Adrenal gland (tissue), 12 donors: ENCODE data around the gene TRIO. TPM values are rescaled to one million over a fixed set of nuclear protein-coding genes. Genes with fewer than 3 reads are reported as not detected.

Experiments
- DNase-seq, 7 donors: peaks; one replicate each; pipeline ENCODE4 v3.0.0-alpha.2; 2019 to 2020
- H3K27ac ChIP-seq, 5 donors: fragments of 200-600 bp; sonication (generic) in 4 of 5; 1 replicate in 3 of 5; 2 replicates in 2 of 5; pipeline versions ENCODE4 v1.5.1 to v1.8.0; 2016 to 2020; ENCODE audit warnings: mild to moderate bottlenecking in 1 of 5
- H3K27me3 ChIP-seq: fragments of 200-600 bp; 2 replicates; pipeline ENCODE4 v1.8.0; 2021
- H3K36me3 ChIP-seq, 2 donors: fragments of 200-600 bp; replicated peaks in 1 of 2; 1 replicate in 1 of 2; 2 replicates in 1 of 2; pipeline versions ENCODE4 v1.5.1 to v1.8.0; 2018 to 2022
- H3K4me1 ChIP-seq, 2 donors: fragments of 200-600 bp; replicated peaks in 1 of 2; 1 replicate in 1 of 2; 2 replicates in 1 of 2; pipeline versions ENCODE4 v1.5.1 to v1.8.0; 2018 to 2021
- H3K4me3 ChIP-seq, 4 donors: fragments of 200-600 bp; sonication (generic) in 3 of 4; one replicate each; pipeline ENCODE4 v1.5.1; 2016 to 2018
- H3K9me3 ChIP-seq, 3 donors: fragments of 200-600 bp; sonication (generic) in 1 of 3; replicated peaks in 1 of 3; 1 replicate in 2 of 3; 2 replicates in 1 of 3; pipeline versions ENCODE4 v1.5.1 to v1.8.0; 2016 to 2021
- POLR2A ChIP-seq, 2 donors: fragments of 450-650 bp; IDR thresholded peaks; one replicate each; pipeline ENCODE4 v1.6.1; 2017; ENCODE audit warnings: antibody characterized with exemption in 2 of 2, mild to moderate bottlenecking in 2 of 2, moderate library complexity in 1 of 2
- WGBS, 4 donors: extraction: QIAGEN DNeasy Blood & Tissue Kit in 2 of 4; methylation state at CpG; one replicate each; pipeline versions ENCODE4 v1.1.5 to v1.1.7; 2013 to 2017; 5-methylcytosine and 5-hydroxymethylcytosine counted together
- intact Hi-C, 2 donors: fragments of 100-400 bp; cut with DNase I; formaldehyde crosslinking; loops; one replicate each; pipeline versions ENCODE4 v1.14.1 to v1.15.0; 2022 to 2023
- polyA plus RNA-seq, 3 donors: library from polyadenylated mRNA; stranded (reverse); fragments of 200-250 nt in 2 of 3; fragments of 350-450 nt in 1 of 3; fragmentation: Illumina TruSeq in 1 of 3; extraction: RNeasy Lipid Tissue Mini Kit (QIAGEN cat#74804) in 1 of 3; gene quantifications; one replicate each; pipeline ENCODE4 v1.2.3, GENCODE V29; 2013 to 2014
- total RNA-seq, 9 donors: library from RNA; depleted of rRNA in 4 of 9; stranded (reverse); fragments of >200 nt in 4 of 9; fragments of 120-200 nt in 1 of 9; fragmentation: NEBNext Ultra II Directional in 1 of 9; extraction: Animal tissue kit (Norgen Biotek cat#: 25700) in 1 of 9; gene quantifications; one replicate each; pipeline versions ENCODE4 v1.1.0 to v1.2.4, GENCODE V29; 2013 to 2023
- TF ChIP-seq, protein P1 (sequence below), 6 experiments: fragments of 450-650 bp in 4 of 6; fragments of 200-600 bp in 2 of 6; sonication (generic) in 1 of 6; IDR thresholded peaks; 1 replicate in 5 of 6; 2 replicates in 1 of 6; pipeline versions ENCODE4 v1.5.1 to v1.8.0; 2016 to 2021; ENCODE audit warnings: antibody characterized with exemption in 6 of 6, mild to moderate bottlenecking in 2 of 6, moderate library complexity in 1 of 6
- donor health status: healthy with polysubstance abuse.
- donor health status: Bipolar disorder and iron deficiency.
- donor health status: DM: yes; HTN: yes; CAD: no.
- donor health status: DM: no; HTN: no; CAD: no.
- donor health status: DM: no; HTN: no; CAD: no.
- donor health status: DM: yes; HTN: yes; CAD: no.

The TRIO gene
- total and polyA plus RNA-seq, 12 donors: 27.3 to 109 (median 72.4) TPM

GRCh38 chr5:14441641-14442040 is 298.5 kb downstream of the TRIO start:
- Histone ChIP-seq H3K9me3 (no peaks in the 10 kb centered on the region), H3K36me3 (no peaks in the 10 kb centered on the region), H3K27ac (peak overlapping the region in 1 of 5 donors; percentile 60), H3K4me1 (peaks cover 7 to 19% of the 10 kb centered on the region in 2 donors), H3K27me3 (no peaks in the 10 kb centered on the region), H3K4me3 (no peak overlapping the region)
- intact Hi-C loops: no loop called here
- TF ChIP-seq, protein P1, sequence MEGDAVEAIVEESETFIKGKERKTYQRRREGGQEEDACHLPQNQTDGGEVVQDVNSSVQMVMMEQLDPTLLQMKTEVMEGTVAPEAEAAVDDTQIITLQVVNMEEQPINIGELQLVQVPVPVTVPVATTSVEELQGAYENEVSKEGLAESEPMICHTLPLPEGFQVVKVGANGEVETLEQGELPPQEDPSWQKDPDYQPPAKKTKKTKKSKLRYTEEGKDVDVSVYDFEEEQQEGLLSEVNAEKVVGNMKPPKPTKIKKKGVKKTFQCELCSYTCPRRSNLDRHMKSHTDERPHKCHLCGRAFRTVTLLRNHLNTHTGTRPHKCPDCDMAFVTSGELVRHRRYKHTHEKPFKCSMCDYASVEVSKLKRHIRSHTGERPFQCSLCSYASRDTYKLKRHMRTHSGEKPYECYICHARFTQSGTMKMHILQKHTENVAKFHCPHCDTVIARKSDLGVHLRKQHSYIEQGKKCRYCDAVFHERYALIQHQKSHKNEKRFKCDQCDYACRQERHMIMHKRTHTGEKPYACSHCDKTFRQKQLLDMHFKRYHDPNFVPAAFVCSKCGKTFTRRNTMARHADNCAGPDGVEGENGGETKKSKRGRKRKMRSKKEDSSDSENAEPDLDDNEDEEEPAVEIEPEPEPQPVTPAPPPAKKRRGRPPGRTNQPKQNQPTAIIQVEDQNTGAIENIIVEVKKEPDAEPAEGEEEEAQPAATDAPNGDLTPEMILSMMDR (IDR thresholded peaks at IDR 0.05): no peak
- TF ChIP-seq POLR2A (IDR thresholded peaks at IDR 0.05): no peak
- WGBS, 4 donors: 68 to 77% (median 70%) methylated on average over 4 of the region's 4 CpGs
- DNase-seq: no peak

DNA sequence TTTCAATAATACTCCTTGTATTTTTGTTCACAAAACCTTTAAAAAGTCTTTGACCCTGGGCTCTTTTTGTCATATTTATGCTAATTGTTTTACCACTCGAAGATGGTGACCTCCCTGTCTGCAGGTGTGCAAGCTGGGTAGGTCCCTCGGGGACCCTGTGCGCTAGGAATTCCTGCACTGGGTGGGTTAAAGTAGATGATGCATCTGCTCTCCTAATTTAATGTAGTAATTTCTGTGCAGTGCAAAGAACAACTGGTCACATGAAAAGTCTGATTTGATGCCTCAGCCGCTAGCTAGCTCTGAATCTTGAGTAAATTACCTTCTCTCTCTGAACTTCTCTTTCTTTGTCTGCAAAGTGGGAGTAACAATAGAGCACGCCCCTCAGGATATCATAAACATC is 299.4 kb downstream of the TRIO start:
- Histone ChIP-seq H3K36me3 (no peaks in the 10 kb centered on the region), H3K4me3 (no peak overlapping the region), H3K4me1 (peaks cover 7 to 24% of the 10 kb centered on the region in 2 donors), H3K27me3 (no peaks in the 10 kb centered on the region), H3K27ac (peak overlapping the region in 1 of 5 donors; percentile 60), H3K9me3 (no peaks in the 10 kb centered on the region)
- WGBS, 4 donors: 81 to 92% (median 84%) methylated on average over 5 of the region's 5 CpGs
- intact Hi-C loops: no loop called here
- TF ChIP-seq, protein P1 (IDR thresholded peaks at IDR 0.05): no peak
- TF ChIP-seq POLR2A (IDR thresholded peaks at IDR 0.05): no peak
- DNase-seq: no peak

GRCh38 chr5:14443671-14444093 is 300.5 kb downstream of the TRIO start:
- Histone ChIP-seq H3K4me3 (no peak overlapping the region), H3K9me3 (no peaks in the 10 kb centered on the region), H3K4me1 (peaks cover 7 to 36% of the 10 kb centered on the region in 2 donors), H3K27ac (no peak overlapping the region), H3K36me3 (no peaks in the 10 kb centered on the region), H3K27me3 (no peaks in the 10 kb centered on the region)
- 66 to 77% (median 69%) methylated on average over 4 of the region's 4 CpGs for WGBS, 4 donors
- DNase-seq: no peak
- TF ChIP-seq POLR2A (IDR thresholded peaks at IDR 0.05): no peak
- TF ChIP-seq, protein P1 (IDR thresholded peaks at IDR 0.05): no peak
- intact Hi-C loops: no loop called here

GRCh38 chr5:14444161-14444560 is 301.0 kb downstream of the TRIO start:
- no peak overlapping the region for H3K4me3 ChIP-seq
- intact Hi-C loops: no loop called here
- no peak for TF ChIP-seq POLR2A (IDR thresholded peaks at IDR 0.05)
- TF ChIP-seq, protein P1 (IDR thresholded peaks at IDR 0.05): no peak
- H3K9me3 ChIP-seq: no peaks in the 10 kb centered on the region
- no peak for DNase-seq
- H3K27me3 ChIP-seq: no peaks in the 10 kb centered on the region
- no peaks in the 10 kb centered on the region for H3K36me3 ChIP-seq
- WGBS, 4 donors: 63 to 71% (median 67%) methylated on average over 3 of the region's 3 CpGs
- no peak overlapping the region for H3K27ac ChIP-seq
- H3K4me1 ChIP-seq: peaks cover 7 to 40% of the 10 kb centered on the region in 2 donors
